Activated CD4-positive, CD25-positive, alpha-beta regulatory T cell treated with anti-CD3 and anti-CD28 coated beads, Interleukin-2, amount 50 U/mL, for 72 hours (primary cell): ENCODE measurements around the gene CCDC177.

ENCODE experiments used
- DNase-seq: peaks from one replicate; pipeline ENCODE4 v3.0.0; 2021

CCDC177 gene

DNA sequence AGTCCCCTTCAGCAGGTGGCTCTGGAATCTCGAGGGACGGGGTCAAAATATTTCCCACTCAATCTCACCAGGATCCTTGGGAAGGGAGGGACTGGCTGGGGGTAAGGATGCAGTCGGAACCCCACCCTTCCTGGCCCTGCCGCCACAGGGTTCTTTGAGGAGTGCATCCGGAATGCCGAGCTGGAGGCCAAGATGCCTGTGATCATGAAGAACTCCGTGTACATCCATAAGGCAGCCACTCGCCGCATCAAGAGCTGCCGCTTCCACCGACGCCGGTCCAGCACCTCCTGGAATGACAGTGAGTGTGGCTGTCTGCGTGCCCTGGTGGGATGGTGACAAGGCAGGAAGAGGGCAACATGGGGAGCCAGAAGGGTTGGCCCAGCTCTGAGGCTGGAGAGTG is 47.0 kb downstream of the CCDC177 start:
- no peak for DNase-seq

DNA sequence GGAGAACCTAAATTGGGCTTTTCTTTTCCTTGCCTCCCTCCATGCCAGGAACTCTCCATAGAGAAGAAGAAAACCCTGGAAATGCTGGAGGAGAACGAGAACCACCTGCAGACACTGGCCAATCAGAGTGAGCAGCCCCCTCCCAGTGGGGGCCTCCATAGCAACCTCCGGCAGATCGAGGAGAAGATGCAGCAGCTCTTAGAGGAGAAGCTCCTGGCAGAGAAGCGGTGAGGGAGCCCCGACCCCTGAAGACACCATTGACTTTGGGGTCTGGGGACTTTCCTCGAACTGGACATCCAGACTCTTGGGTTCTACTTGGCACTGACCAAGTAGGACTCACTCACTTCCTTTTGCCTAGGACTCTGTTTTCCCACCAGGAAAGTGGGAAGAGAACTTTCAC is 48.8 kb downstream of the CCDC177 start:
- no peak for DNase-seq

DNA sequence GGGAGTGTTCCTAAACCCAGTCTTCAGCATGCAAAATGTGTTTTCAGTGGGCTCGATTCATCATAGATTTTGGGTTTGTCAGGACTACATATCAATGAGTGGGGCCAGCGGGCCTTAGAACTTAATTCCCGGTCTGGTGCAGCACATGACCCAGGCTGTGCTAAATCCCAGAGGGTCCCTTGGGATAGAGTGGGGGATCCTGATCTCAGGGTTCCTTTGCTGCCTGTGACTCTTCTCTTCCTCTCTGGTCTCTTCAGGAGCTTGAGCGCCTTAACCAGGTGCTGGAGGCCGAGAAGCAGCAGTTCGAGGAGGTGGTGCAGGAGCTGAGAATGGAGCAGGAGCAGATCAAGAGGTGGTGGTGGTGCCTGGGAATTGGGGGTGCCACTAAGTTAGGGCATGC is 52.6 kb downstream of the CCDC177 start:
- DNase-seq: no peak
